HG03135 (cell line): Measurements from ENCODE around the gene SHFL.

Source experiments
- ATAC-seq: cut with Tn5 transposase; IDR thresholded peaks from one replicate; pipeline ENCODE4 v1.9.1; 2021; ENCODE audit warnings: mild to moderate bottlenecking, moderate library complexity; ENCODE audit not compliant: unreplicated experiment

Gene SHFL

GRCh38 chr19:10107817-10108367, 21.8 kb downstream of the SHFL start:
- ATAC-seq: no peak

DNA sequence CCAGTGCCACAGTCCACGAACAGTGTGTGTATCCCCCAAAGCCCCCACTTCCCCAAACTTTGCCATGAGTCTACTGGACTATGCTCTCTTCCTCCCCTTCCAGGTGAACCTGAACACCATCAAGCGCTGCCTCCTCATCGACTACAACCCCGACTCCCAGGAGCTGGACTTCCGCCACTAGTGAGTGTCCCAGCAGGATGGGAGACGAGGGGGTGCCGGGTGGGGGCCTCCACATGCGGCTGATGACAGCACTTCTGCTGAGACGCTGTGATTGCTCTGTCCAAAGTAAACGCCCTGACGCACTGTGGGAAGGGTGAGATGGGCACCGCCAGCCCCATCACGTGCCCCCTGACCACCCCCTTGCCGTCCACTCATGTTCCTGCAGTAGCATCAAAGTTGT, 23.4 kb downstream of the SHFL start:
- no peak for ATAC-seq

DNA sequence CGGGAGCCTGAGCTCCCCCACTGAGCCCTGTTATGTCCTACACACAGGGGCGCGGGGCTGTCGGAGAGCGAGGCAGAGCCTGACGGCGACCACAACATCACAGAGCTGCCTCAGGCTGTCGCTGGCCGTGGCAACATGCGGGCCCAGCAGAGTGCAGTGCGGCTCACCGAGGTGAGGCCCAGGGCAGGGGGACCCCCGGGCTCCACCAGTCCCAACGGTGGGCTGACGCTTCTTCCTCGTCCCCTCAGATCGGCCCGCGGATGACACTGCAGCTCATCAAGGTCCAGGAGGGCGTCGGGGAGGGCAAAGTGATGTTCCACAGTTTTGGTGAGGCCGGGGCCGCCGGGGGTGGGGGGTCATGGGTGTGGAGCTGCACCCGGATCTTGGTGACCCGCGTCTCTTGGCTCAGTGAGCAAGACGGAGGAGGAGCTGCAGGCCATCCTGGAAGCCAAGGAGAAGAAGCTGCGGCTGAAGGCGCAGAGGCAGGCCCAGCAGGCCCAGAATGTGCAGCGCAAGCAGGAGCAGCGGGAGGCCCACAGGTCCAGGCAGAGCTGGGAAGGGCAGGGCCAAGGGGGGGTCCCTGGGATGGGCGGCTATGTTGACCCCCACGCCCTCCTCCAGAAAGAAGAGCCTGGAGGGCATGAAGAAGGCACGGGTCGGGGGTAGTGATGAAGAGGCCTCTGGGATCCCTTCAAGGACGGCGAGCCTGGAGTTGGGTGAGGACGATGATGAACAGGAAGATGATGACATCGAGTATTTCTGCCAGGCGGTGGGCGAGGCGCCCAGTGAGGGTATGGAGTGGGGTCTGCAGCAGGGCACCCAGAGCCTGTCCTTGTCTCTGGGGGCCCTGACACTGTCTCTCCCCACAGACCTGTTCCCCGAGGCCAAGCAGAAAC, 24.2 kb downstream of the SHFL start:
- ATAC-seq: no peak

DNA sequence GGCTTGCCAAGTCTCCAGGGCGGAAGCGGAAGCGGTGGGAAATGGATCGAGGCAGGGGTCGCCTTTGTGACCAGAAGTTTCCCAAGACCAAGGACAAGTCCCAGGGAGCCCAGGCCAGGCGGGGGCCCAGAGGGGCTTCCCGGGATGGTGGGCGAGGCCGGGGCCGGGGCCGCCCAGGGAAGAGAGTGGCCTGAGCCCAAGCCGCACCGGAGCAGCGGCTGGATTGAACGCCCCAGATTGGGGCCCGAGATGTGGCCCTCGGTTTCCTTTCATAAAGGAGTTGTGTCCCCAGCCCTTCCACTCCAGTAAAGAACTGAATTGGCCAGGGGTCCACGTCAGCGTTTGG, 24.8 kb downstream of the SHFL start:
- no peak for ATAC-seq

- no peak for ATAC-seq
These were observed 25.3 kb downstream of the SHFL start, which contains the start of gene P2RY11 for GRCh38 chr19:10111405-10111811. TSS of gene P2RY11 (plus strand) at chr19:10111693. CDS start at chr19:10111722, 29 bp downstream.

GRCh38 chr19:10112037-10112761, 26.1 kb downstream of the SHFL start:
- no peak for ATAC-seq

DNA sequence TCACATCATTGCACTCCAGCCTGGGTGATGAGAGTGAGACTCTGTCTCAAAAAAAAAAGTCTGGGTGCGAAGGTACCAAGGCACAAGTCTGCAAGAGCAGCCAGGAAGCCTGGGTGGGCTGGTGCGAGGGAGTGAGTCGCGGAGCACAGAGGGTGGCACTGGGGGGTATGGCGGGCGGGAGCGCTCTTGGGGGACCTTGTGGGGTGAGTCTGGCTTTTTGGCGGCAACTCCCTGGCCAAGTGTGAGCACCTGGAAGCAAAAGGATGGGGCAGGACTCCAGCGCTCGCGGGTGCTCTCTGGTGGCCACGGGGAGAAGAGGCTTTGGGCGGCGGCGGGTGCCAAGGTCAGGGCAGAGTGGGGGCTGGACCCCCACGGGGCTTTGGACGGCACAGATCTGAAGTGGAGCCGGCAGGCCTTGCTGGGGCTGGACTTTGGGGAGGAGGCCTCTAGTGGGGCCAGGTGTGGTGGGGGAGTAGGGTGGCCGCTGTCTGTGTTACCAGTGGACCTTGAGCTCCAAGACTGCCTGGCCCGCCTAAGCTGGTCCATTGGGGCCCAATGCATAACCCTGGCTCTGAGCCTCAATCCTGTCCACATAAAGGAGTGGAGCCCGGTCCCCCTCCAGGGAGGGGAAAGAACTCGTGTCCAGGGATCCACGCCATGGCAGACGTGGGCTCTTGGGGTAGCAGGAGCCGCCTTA, 26.9 kb downstream of the SHFL start:
- no peak for ATAC-seq

DNA sequence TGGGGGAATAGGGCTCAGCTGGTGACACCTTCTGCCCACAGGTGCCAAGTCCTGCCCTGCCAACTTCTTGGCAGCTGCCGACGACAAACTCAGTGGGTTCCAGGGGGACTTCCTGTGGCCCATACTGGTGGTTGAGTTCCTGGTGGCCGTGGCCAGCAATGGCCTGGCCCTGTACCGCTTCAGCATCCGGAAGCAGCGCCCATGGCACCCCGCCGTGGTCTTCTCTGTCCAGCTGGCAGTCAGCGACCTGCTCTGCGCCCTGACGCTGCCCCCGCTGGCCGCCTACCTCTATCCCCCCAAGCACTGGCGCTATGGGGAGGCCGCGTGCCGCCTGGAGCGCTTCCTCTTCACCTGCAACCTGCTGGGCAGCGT, 27.5 kb downstream of the SHFL start:
- no peak for ATAC-seq

- no peak for ATAC-seq
These were observed 28.0 kb downstream of the SHFL start for GRCh38 chr19:10113964-10114650.

- no peak for ATAC-seq
These were observed 28.7 kb downstream of the SHFL start for GRCh38 chr19:10114651-10115391.

DNA sequence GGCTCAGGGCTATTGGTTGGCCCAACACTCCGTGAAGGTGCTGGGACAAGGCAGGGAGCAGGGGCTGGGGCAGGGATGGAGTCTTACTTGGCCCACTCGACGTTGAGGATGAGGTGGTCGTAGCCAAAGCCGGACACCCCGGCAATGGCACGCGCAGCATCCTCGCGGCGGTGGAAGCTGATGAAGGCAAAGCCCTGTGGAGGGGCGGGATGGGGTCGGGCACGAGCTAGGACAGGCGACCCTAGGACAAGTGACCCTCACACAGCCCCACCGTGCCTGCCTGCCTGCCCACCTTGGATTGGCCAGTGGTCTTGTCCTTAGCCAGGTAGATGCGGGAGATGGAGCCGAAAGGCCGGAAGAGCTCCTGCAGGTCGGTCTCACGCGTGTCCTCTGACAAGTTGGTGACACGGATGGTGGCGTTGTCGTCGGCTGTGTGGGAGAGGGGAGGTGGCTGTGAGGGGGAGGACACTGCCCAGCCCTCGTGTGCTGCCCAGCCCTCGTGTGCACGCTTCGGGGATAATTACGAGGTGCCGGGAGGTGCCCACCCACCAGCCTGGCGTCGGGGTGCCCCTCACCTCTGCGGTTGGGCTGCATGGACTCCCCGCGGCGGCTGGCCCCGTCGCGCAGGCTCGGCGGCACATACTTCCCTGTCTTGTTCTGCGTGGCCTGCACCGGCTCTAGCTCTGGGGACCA, 29.4 kb downstream of the SHFL start:
- ATAC-seq: no peak

- ATAC-seq: no peak
These were observed 30.2 kb downstream of the SHFL start for GRCh38 chr19:10116085-10116865.

DNA sequence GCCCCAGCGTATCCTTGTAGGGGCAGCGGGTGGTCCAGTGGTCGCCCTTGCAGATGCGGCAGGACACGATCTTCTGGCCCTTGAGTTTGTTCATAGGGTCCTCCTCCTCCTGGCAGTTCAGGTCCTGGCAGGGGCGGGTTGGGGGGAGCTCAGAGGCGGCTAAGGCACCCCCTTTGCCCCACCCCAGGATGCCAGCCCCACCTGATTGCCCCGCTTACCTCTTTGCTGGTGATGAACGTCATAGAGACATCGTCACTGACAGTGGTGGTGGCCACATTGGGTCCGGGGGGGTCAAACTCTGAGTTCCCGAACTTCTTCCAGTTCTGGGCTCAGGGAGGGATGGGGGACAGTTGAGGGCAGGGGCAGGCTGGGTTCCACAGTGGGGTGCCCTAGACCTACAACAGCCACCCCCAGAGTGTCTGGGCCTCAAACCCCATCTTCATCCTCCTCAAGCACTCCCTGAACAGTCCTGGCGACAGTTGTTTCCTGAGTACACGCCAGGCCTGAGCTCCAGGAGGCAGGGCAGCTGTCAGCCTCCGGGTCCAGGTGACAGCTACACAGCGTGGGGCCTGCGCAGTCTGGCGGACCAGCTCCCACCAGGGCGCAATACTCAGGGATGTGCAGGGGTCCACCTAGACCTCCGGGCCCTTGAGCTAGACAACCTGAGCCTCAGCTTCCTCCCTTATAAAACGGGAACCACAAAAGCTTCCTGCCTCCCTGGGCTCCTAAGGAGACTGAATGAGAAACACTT, 30.9 kb downstream of the SHFL start:
- ATAC-seq: no peak

DNA sequence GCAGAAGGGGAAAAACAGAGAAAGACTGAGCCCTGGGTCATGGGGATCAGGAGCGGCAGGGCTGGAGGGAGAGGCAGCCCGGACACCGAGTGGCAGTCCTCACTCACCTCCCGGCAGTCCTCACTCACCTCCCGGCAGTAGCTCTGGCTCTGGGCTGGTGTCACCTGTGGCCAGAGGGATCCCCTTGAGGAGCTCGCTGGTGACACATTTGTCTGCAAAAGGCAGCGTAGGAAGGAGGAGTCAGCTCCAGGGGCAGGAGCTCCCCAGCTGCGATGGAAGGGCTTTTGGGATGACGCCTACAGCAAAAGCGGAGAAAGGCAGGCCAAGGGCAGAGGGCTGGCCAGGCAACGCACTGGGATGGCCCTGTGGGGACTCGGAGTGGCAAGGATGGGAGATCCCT, 32.8 kb downstream of the SHFL start:
- ATAC-seq: no peak

DNA sequence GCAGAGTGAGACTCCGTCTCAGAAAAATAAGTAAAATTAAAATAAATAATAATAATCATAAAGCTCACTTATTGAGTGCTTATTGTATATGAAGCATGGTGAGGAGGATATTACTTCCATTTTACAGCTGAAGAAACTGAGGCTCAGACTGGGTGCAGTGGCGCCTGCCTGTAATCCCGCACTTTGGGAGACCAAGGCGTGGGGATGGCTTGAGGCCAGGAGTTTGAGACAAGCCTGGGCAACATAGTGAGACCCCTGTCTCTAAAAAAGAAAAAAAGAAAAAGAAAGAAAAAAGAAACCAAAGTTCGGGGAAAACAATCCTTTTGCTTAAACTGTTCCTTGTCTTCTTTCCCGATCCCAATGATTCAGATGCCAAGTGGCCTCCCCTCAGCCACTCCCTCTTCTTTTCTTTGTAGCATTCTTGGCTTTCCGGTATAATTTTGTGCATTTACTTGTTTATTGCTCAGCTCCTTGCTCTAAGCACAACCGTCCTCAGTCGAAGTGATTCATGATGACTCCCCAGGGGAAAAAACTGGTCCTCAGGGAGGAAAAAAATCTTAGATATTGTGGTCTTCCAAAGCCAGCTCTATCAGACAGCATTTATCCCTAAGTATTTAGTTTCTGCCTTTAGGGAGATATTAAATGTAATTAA, 34.5 kb downstream of the SHFL start:
- ATAC-seq: no peak

DNA sequence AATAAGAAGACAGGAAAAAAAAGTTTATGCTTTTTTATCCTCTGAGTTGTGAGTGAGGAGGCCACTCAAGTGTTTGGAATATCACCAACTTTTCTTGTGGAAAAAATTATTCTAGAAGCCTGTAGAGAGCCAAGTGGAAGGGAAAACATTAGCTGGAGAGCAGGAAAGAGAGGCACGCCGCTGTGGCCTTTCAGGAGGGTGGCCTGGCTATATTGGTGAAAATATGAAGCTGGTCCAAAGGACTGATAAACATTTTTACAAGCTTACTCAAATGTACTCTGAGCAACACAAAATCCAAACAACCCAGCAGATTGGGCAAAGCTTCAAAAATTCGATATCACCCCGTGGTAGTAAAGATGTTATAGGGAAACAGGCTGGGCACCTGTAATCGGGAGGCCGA, 35.9 kb downstream of the SHFL start:
- ATAC-seq: no peak

- no peak for ATAC-seq
These were observed 38.3 kb downstream of the SHFL start for GRCh38 chr19:10124429-10124828.
